HEK293 (cell line): ENCODE data around the gene GPX4.

Experiments used
- CTCF ChIA-PET: fragments of 350-600 bp; formaldehyde crosslinking; extraction: SDS; loops from one replicate; lab custom pipeline; 2021; ENCODE audit warnings: antibody characterized with exemption; lab: Yijun Ruan, JAX
- POLR2A ChIA-PET: fragments of 300-600 bp; formaldehyde crosslinking; extraction: SDS; loops from one replicate; lab custom pipeline; 2020; ENCODE audit warnings: antibody characterized with exemption, inconsistent platforms; lab: Yijun Ruan, JAX
- H3K27ac ChIP-seq: fragments of 200-500 bp; sonication (Bioruptor generic); 2 replicates; pipeline ENCODE4 v1.5.1; 2014; ENCODE audit warnings: low read depth, low read length, control low read depth, inconsistent platforms; ENCODE audit errors: extremely low read depth
- H3K36me3 ChIP-seq, 2 experiments: fragments of 200-500 bp in 1 of 2; sonication (Bioruptor generic) in 1 of 2; 1 replicate in 1 of 2; 2 replicates in 1 of 2; pipeline ENCODE4 v1.5.1; 2014 to 2017; ENCODE audit warnings: inconsistent platforms in 2 of 2, low read length in 2 of 2; ENCODE audit not compliant: control insufficient read depth in 2 of 2, insufficient read depth in 1 of 2
- H3K4me1 ChIP-seq: fragments of 200-500 bp; sonication (Bioruptor generic); 2 replicates; pipeline ENCODE4 v1.5.1; 2014; ENCODE audit warnings: mild to moderate bottlenecking, low read length, inconsistent platforms; ENCODE audit not compliant: control insufficient read depth, insufficient read depth
- H3K4me3 ChIP-seq: 2 replicates; pipeline ENCODE4 v1.5.1; 2011; ENCODE audit warnings: low read depth, mild to moderate bottlenecking, control low read depth, low read length, moderate library complexity
- H3K9me3 ChIP-seq: fragments of 200-500 bp; sonication (Bioruptor generic); 2 replicates; pipeline ENCODE4 v1.5.1; 2014; ENCODE audit warnings: low read depth, low read length, inconsistent platforms; ENCODE audit not compliant: control insufficient read depth, insufficient read depth
- HIC1 ChIP-seq: fragments of 450-650 bp; formaldehyde crosslinking; IDR thresholded peaks from 2 replicates; pipeline ENCODE4 v1.5.1; 2016; ENCODE audit warnings: missing biosample characterization, missing genetic modification characterization
- KLF1 ChIP-seq: fragments of 450-650 bp; formaldehyde crosslinking; IDR thresholded peaks from 2 replicates; pipeline ENCODE4 v1.5.1; 2016; ENCODE audit warnings: missing biosample characterization, missing genetic modification characterization
- PRDM2 ChIP-seq: fragments of 450-650 bp; formaldehyde crosslinking; IDR thresholded peaks from 2 replicates; pipeline ENCODE4 v1.5.1; 2016; ENCODE audit warnings: missing biosample characterization, missing genetic modification characterization, borderline replicate concordance
- SCRT2 ChIP-seq: fragments of 450-650 bp; formaldehyde crosslinking; IDR thresholded peaks from 2 replicates; pipeline ENCODE4 v1.5.1; 2016; ENCODE audit warnings: missing biosample characterization, missing genetic modification characterization
- ZNF19 ChIP-seq: fragments of 450-650 bp; formaldehyde crosslinking; IDR thresholded peaks from 2 replicates; pipeline ENCODE4; 2016; ENCODE audit warnings: missing biosample characterization, missing genetic modification characterization, low read depth
- ZNF423 ChIP-seq: fragments of 450-650 bp; formaldehyde crosslinking; IDR thresholded peaks from 2 replicates; pipeline ENCODE4 v1.5.1; 2016; ENCODE audit warnings: missing biosample characterization, missing genetic modification characterization
- ZNF571 ChIP-seq: fragments of 450-650 bp; formaldehyde crosslinking; IDR thresholded peaks from 2 replicates; pipeline ENCODE4 v1.5.0; 2017; ENCODE audit warnings: missing biosample characterization, missing genetic modification characterization
- ZNF600 ChIP-seq: fragments of 450-650 bp; formaldehyde crosslinking; IDR thresholded peaks from 2 replicates; pipeline ENCODE4 v1.5.1; 2016; ENCODE audit warnings: missing biosample characterization, missing genetic modification characterization
- ZNF792 ChIP-seq: fragments of 450-650 bp; formaldehyde crosslinking; IDR thresholded peaks from 2 replicates; pipeline ENCODE4 v1.5.1; 2016; ENCODE audit warnings: missing biosample characterization, missing genetic modification characterization

Gene GPX4

GRCh38 chr19:1116726-1117581, 13.2 kb downstream of the GPX4 start (continued):
- TF ChIP-seq ZNF19 (tag by site-specific recombination) (no peak), SCRT2 (tag by site-specific recombination) (peak; percentile 42; the same call in 1 of the 2 replicates), ZNF423 (tag by site-specific recombination) (no peak), ZNF571 (tag by site-specific recombination) (no peak)

- Histone ChIP-seq H3K36me3 (peaks cover 7 to 46% of the 10 kb centered on the region in 2 experiments; a peak in 2 of 3 replicates), H3K4me3 (no peak overlapping the region), H3K9me3 (no peaks in the 10 kb centered on the region), H3K27ac (no peak overlapping the region), H3K4me1 (peaks cover 4% of the 10 kb centered on the region; the same call in 1 of the 2 replicates)
- CTCF ChIA-PET, result no interaction called here
- POLR2A ChIA-PET, result no interaction called here
- TF ChIP-seq KLF1 (tag by site-specific recombination), result peak; percentile 27; the same call in 1 of the 2 replicates
- TF ChIP-seq ZNF792 (tag by site-specific recombination), result no peak
These were observed 13.9 kb downstream of the GPX4 start for GRCh38 chr19:1117654-1118053.

- H3K4me3 ChIP-seq, result no peak overlapping the region
- TF ChIP-seq ZNF600 (0 out of 2 replicates have a peak, but pooled peaks have one; percentile 41), PRDM2 (tag by site-specific recombination) (no peak), HIC1 (tag by site-specific recombination) (0 out of 2 replicates have a peak, but pooled peaks have one; percentile 19)
- no peaks in the 10 kb centered on the region for H3K9me3 ChIP-seq
- H3K4me1 ChIP-seq, result no peaks in the 10 kb centered on the region
- ChIA-PET POLR2A (no interaction called here), CTCF (no interaction called here)
- peaks cover 7 to 53% of the 10 kb centered on the region in 2 experiments; a peak in 2 of 3 replicates for H3K36me3 ChIP-seq
- H3K27ac ChIP-seq, result no peak overlapping the region
These were observed 15.2 kb downstream of the GPX4 start for GRCh38 chr19:1118999-1119398.
